Adrenal gland (tissue), 5 donors: ENCODE data around the gene E4F1.

Experiments used
- CTCF ChIP-seq, 6 experiments: fragments of 450-650 bp in 4 of 6; fragments of 200-600 bp in 2 of 6; sonication (generic) in 1 of 6; IDR thresholded peaks; 1 replicate in 5 of 6; 2 replicates in 1 of 6; pipeline versions ENCODE4 v1.5.1 to v1.8.0; 2016 to 2021; ENCODE audit warnings: antibody characterized with exemption in 6 of 6, mild to moderate bottlenecking in 2 of 6, moderate library complexity in 1 of 6
- POLR2A ChIP-seq, 2 donors: fragments of 450-650 bp; IDR thresholded peaks; one replicate each; pipeline ENCODE4 v1.6.1; 2017; ENCODE audit warnings: antibody characterized with exemption in 2 of 2, mild to moderate bottlenecking in 2 of 2, moderate library complexity in 1 of 2
- donor health status: DM: no; HTN: no; CAD: no.

GRCh38 chr16:2216330-2216729, 7.1 kb upstream of the E4F1 start:
- TF ChIP-seq CTCF (IDR thresholded peaks at IDR 0.05) (no peak), POLR2A (IDR thresholded peaks at IDR 0.05) (no peak)
